GM19463 (cell line): Measurements from ENCODE around the gene MACROD2.

Experiments used
- ATAC-seq: cut with Tn5 transposase; IDR thresholded peaks from one replicate; pipeline ENCODE4 v1.9.1; 2021; ENCODE audit warnings: mild to moderate bottlenecking, moderate library complexity; ENCODE audit not compliant: unreplicated experiment

MACROD2 gene

DNA sequence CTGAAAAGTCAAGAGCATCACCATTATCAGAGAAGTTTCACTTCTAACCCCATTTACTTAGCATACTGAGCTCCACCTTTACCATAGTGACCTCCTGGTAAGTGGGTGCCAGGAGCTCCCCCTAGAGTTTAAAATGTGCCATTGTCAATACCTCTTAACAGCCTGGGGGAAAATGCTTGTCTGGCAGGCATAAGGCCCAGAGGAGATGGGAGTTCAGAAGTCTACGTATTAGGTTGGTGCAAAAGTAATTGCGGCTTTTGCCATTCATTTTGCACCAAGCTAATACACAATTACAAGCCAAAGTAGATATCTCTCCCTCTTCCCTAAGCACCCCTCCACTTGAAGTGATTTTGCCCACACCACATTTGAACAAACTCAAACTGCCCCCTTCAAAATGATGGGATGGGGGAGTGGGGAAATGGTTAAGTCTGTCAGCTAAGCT lies 1658.9 kb downstream of the MACROD2 start:
- ATAC-seq = peak; percentile 99

GRCh38 chr20:15655295-15655874 lies 1660.1 kb downstream of the MACROD2 start:
- no peak for ATAC-seq

- no peak for ATAC-seq
Measured at GRCh38 chr20:15656124-15656523, 1660.8 kb downstream of the MACROD2 start.

GRCh38 chr20:15658295-15658694 lies 1663.0 kb downstream of the MACROD2 start:
- no peak for ATAC-seq

- ATAC-seq = no peak
Measured at GRCh38 chr20:15673206-15673605, 1677.9 kb downstream of the MACROD2 start.

DNA sequence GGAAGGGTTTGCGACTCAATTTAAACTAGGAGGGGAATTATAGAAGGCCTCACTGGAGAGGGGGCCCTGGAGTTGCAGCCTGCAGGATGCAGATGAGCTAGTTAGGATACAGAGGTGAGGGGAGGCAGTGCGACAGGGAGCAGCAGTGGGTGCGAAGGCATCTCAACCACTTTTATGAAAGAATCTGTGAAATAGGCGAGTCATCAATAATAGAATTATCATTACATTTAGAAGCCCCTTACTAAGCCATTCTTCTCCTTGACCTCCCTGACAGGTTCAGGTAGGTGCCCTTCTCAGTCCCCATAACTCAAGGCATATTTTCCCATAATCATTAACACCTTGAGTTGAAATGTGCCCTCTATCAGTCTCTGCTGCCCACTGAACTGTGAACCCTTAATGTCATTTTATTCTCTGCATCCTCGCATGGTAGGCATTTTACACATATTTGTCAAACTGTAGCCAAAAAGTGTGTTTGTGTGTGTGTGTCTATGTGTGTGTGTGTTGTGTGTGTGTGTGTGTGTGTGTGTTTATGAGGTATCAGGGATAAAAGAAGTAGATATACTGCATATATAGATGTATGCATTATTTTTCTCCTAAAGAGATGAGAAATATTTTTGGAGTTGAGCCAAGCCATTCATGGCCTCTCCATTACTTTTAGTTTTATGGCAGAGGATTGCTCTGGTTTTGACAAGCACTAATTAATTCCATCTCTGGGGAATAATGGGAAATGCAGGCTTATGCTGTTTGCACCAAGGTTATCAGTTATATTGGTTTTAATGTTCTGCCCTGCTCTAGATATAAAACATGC lies 1679.1 kb downstream of the MACROD2 start:
- ATAC-seq = no peak

DNA sequence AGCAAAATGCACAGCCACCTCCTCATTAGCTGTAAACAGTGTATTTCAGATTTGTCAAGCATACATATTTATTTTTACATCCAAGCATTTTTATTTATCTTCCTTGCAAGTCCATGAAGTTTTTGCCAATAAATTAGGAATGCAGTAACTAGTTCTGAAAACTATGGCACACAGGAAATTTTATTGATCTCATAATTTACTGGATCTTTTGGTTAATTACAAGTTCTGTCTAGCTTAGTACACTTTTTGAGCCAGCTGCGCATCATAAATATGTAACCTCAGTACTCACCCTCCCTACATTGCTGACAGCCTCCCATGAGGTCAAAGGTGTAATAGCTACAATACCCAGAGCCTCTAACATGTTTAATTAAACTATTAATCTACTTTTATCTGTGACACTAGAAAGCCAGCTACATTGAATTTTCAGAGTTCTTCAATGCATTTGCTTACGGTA lies 1679.8 kb downstream of the MACROD2 start:
- no peak for ATAC-seq

DNA sequence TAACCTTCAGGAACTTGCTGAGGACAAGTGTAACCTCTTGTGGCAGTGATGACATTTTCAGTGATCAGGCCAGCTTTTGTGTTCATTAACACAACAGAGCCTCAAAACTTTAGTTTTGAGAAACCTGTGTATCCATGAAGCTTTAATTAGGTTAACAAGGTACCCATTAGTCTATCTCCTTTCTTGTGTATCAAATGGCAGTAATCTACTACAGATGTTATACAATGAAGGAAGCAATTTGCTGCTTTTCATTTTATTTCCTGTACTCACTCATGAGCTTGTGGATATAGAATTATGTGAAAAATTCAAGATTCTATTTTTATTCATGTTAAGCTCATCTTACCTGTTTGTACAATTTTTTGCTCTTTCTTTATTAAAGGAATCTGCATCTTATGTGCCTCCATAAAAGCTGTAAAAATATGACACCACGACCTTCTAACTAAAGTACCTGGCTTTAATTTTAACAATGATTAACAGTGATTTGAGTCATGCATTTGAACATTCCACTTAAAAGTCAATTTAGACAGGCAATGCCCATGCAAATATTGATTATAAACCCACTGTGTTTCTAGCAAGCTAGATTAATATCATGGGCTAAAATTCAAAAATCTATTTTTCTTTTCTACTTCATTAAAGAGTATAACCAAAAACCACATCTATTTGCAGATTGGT lies 1680.6 kb downstream of the MACROD2 start:
- no peak for ATAC-seq

- ATAC-seq = no peak
Measured at GRCh38 chr20:15676815-15677214, 1681.5 kb downstream of the MACROD2 start.

DNA sequence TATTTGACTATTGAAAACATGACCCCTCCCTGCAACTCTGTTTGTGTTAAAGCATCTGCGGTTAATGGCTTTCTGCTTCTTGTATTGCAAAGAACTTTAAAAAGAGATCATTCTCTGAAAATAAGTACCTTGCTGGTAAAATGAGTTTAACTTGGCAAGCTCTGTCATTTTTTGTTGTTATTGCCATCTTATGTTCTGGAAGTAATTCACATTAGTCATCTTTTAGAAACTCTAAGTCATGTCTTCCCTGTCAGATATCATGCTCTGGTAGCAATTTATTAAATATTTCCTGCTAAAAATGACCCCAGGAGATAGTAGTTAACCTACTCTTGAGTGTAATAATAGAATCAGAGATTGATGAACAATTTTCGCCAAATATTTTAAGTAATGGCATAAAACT lies 1687.4 kb downstream of the MACROD2 start:
- no peak for ATAC-seq

- ATAC-seq = no peak
Measured at GRCh38 chr20:15692570-15692969, 1697.3 kb downstream of the MACROD2 start.

DNA sequence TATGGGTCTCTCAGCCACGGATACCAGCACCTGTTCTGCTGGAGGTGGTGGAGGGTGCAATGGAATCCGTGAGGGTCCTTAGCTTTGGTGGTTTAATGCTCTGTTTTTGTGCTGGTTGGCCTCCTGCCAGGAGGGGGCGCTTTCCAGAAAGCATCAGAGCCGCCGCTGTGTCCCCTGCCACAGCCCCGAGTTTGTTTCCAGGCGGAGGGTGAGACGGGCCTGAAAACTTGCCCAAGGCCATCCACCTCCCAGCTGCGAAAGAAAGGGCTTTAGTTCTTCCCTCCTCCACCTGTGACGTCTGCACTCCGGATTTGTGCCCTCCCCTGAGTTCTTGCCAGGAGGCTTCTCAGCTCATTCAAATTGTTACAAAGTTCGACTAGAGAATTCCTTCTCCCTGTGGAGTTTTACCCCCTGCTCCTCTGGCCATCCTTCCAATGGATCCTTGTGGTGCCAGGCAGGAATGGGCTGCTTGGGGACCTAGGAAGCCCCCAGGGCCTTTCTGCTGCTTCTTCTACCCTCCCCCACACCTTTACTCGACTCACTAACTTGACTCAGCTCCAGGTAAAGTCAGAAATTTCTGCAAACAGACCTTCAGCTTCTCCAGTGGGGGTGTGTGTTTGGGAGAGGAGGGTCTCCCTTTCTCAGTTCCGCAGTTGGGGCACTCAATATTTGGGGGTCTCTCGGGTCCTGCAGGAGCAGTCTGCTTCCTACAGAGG lies 1704.3 kb downstream of the MACROD2 start:
- ATAC-seq = no peak

GRCh38 chr20:15700147-15700765 lies 1704.9 kb downstream of the MACROD2 start:
- ATAC-seq = no peak

GRCh38 chr20:15702161-15702560 lies 1706.8 kb downstream of the MACROD2 start:
- no peak for ATAC-seq

- no peak for ATAC-seq
Measured at GRCh38 chr20:15703171-15703911, 1708.0 kb downstream of the MACROD2 start.

- ATAC-seq = no peak
Measured at GRCh38 chr20:15705975-15706374, 1710.7 kb downstream of the MACROD2 start.

DNA sequence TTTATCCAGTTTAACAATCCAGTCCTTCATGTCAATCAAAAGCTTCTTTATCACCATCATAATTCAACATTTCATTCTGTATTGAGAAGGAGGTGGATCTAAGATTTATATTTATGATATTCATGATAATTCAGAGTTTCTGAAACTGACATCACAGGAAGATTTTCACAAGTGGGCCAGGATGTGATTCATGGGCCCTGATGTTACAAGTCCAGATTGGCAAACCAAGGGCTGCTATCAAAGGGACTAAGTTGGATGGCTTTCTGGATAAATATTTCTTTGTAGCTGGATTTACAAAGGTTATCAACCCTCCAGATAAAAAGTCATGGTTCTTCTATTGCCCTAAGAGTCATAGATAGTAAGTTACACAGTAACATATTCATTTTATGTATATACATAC lies 1711.4 kb downstream of the MACROD2 start:
- ATAC-seq = no peak

DNA sequence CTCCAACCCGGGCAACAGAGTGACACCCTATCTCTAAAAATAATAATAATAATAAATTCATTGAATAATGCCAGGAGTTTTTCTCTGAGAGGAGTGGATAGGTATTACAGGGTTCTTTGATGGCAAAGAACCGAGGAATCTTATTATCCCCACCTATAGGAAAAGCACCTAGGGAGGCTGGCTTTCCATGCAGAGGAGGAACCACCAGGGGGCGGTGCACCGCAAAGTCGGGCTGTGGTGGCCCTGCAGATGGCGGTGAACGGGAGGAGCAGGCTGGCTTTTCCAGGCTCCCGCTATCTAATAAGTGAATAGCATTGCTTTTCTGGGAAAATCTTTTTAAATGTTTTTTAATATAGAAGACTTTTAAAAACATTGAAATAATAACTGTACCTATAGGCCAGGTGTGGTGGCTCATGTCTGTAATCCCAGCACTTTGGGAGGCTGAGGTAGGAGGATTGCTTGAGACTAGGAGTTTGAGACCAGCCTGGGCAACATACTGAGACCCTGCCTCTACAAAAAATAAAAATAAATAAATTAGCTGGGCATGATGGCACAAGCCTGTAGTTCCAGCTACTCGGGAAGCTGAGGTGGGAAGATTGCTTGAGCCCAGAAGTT lies 1713.8 kb downstream of the MACROD2 start:
- ATAC-seq = peak; percentile 85

GRCh38 chr20:15710636-15711035 lies 1715.3 kb downstream of the MACROD2 start:
- no peak for ATAC-seq

DNA sequence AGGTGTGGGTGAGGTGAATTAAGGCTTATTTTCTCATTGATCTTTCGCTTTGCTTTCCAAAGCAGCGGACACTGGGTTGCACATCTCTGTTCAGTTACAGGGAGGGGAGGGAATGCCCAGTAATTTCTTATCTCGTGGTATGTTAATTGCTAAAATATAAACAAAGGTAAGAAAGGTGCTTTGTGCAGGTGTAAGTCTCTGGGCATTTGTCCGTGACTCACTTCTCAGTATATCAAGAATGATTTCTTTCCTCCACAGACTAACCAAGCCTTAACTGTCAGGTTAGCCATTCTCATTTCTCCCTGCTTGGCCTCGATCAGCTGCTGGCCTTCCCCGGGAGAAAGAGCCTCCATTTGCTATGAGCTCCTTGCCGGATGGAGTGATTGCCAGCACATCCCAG lies 1715.9 kb downstream of the MACROD2 start:
- no peak for ATAC-seq
